ENCODE measurements around the gene ATP8A2. TPM values are rescaled to one million over a fixed set of nuclear protein-coding genes. Genes with fewer than 3 reads are reported as not detected.

Gene ATP8A2
- total and polyA plus RNA-seq, 9 of the 15 experiments (the other 6 are each of a cell fraction or from before 2014, with no cell fraction given) = under 0.01 to 0.33 (median 0.06) TPM; not detected in 4

- TF ChIP-seq, protein P1, sequence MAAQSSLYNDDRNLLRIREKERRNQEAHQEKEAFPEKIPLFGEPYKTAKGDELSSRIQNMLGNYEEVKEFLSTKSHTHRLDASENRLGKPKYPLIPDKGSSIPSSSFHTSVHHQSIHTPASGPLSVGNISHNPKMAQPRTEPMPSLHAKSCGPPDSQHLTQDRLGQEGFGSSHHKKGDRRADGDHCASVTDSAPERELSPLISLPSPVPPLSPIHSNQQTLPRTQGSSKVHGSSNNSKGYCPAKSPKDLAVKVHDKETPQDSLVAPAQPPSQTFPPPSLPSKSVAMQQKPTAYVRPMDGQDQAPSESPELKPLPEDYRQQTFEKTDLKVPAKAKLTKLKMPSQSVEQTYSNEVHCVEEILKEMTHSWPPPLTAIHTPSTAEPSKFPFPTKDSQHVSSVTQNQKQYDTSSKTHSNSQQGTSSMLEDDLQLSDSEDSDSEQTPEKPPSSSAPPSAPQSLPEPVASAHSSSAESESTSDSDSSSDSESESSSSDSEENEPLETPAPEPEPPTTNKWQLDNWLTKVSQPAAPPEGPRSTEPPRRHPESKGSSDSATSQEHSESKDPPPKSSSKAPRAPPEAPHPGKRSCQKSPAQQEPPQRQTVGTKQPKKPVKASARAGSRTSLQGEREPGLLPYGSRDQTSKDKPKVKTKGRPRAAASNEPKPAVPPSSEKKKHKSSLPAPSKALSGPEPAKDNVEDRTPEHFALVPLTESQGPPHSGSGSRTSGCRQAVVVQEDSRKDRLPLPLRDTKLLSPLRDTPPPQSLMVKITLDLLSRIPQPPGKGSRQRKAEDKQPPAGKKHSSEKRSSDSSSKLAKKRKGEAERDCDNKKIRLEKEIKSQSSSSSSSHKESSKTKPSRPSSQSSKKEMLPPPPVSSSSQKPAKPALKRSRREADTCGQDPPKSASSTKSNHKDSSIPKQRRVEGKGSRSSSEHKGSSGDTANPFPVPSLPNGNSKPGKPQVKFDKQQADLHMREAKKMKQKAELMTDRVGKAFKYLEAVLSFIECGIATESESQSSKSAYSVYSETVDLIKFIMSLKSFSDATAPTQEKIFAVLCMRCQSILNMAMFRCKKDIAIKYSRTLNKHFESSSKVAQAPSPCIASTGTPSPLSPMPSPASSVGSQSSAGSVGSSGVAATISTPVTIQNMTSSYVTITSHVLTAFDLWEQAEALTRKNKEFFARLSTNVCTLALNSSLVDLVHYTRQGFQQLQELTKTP (IDR thresholded peaks at IDR 0.05; ENCODE audit: low read depth in 1 of 2, partially characterized antibody in 2 of 2) = no peak
- TF ChIP-seq TFE3 (CRISPR knock-in tag; IDR thresholded peaks at IDR 0.05) (no peak), ADNP (tag; IDR thresholded peaks at IDR 0.05) (no peak), NFE2 (IDR thresholded peaks at IDR 0.05; ENCODE audit: low read depth) (no peak), SRSF9 (IDR thresholded peaks at IDR 0.05; ENCODE audit: borderline replicate concordance, low read depth, low read length) (no peak), EGR1 (conservative IDR thresholded peaks at IDR 0.05) (no peak), TARDBP (IDR thresholded peaks at IDR 0.05) (no peak), THRAP3 (IDR thresholded peaks at IDR 0.05; ENCODE audit: borderline replicate concordance) (no peak), ETS2 (tag; IDR thresholded peaks at IDR 0.05; ENCODE audit: borderline replicate concordance, poor library complexity, severe bottlenecking) (no peak), ZNF41 (CRISPR knock-in tag; conservative IDR thresholded peaks at IDR 0.05) (no peak), NR3C1 (CRISPR knock-in tag; IDR thresholded peaks at IDR 0.05) (no peak), ZNF77 (CRISPR knock-in tag; IDR thresholded peaks at IDR 0.05) (no peak), NRF1 (conservative IDR thresholded peaks at IDR 0.05 in 1 of 2, IDR thresholded peaks at IDR 0.05 in 1 of 2) (no peak), ZNF143 (CRISPR knock-in tag; IDR thresholded peaks at IDR 0.05) (no peak), SNIP1 (IDR thresholded peaks at IDR 0.05; ENCODE audit: low read depth) (no peak)
- TF ChIP-seq, protein P2, sequence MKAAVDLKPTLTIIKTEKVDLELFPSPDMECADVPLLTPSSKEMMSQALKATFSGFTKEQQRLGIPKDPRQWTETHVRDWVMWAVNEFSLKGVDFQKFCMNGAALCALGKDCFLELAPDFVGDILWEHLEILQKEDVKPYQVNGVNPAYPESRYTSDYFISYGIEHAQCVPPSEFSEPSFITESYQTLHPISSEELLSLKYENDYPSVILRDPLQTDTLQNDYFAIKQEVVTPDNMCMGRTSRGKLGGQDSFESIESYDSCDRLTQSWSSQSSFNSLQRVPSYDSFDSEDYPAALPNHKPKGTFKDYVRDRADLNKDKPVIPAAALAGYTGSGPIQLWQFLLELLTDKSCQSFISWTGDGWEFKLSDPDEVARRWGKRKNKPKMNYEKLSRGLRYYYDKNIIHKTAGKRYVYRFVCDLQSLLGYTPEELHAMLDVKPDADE (conservative IDR thresholded peaks at IDR 0.05; ENCODE audit: control insufficient read depth, low read depth, low read length) = no peak
Observed at GRCh38 chr13:25988661-25989060, 616.9 kb downstream of the ATP8A2 start (continued).

All from K562 (cell line).